OCI-LY1 (cell line): ENCODE measurements around the gene COL25A1.
"Not testable (repeated sequence)": the region's sequence is repeated elsewhere in the genome, so short reads cannot be mapped to it uniquely, and the experiment has no call there.

Experiments
- H2AFZ ChIP-seq: fragments of 200-600 bp; sonication (generic), shearing (Covaris generic); 2 replicates; pipeline ENCODE4 v1.6.0; 2014; ENCODE audit warnings: antibody characterized with exemption, mild to moderate bottlenecking, low read length
- H3F3A ChIP-seq: fragments of 200-600 bp; sonication (generic), shearing (Covaris generic); 2 replicates; pipeline ENCODE4 v1.6.0; 2014; ENCODE audit warnings: mild to moderate bottlenecking, antibody characterized with exemption, low read length, moderate library complexity; ENCODE audit not compliant: insufficient read depth
- H3K27ac ChIP-seq: fragments of 200-600 bp; sonication (generic); 2 replicates; pipeline ENCODE4 v1.5.1; 2014; ENCODE audit warnings: low read length, mixed run types, mild to moderate bottlenecking, low read depth; ENCODE audit not compliant: poor library complexity, severe bottlenecking
- H3K27me3 ChIP-seq: fragments of 200-600 bp; sonication (generic); 2 replicates; pipeline ENCODE4 v1.6.0; 2014; ENCODE audit warnings: antibody characterized with exemption, mild to moderate bottlenecking, low read length, moderate library complexity; ENCODE audit not compliant: insufficient read depth
- H3K36me3 ChIP-seq: fragments of 200-600 bp; sonication (generic); 2 replicates; pipeline ENCODE4 v1.6.1; 2014; ENCODE audit warnings: mild to moderate bottlenecking, antibody characterized with exemption, low read length, moderate library complexity, mixed read lengths; ENCODE audit not compliant: insufficient read depth
- H3K4me1 ChIP-seq: fragments of 200-600 bp; sonication (generic); 2 replicates; pipeline ENCODE4 v1.5.1; 2014; ENCODE audit warnings: mild to moderate bottlenecking, low read length, moderate library complexity; ENCODE audit not compliant: insufficient read depth, severe bottlenecking
- H3K4me2 ChIP-seq: fragments of 200-600 bp; sonication (generic), shearing (Covaris generic); 2 replicates; pipeline ENCODE4 v1.6.1; 2014; ENCODE audit warnings: low read length
- H3K4me3 ChIP-seq: fragments of 200-600 bp; sonication (generic); 2 replicates; pipeline ENCODE4 v1.5.1; 2014; ENCODE audit warnings: low read length, low read depth, mild to moderate bottlenecking, mixed read lengths; ENCODE audit not compliant: poor library complexity, severe bottlenecking
- H3K79me2 ChIP-seq: fragments of 200-600 bp; shearing (Covaris generic); 2 replicates; pipeline ENCODE4 v1.6.1; 2016; ENCODE audit warnings: mixed run types, low read length, mixed read lengths; ENCODE audit not compliant: insufficient read depth
- H3K9ac ChIP-seq: fragments of 200-600 bp; sonication (generic), shearing (Covaris generic); 2 replicates; pipeline ENCODE4 v1.6.1; 2014; ENCODE audit warnings: mild to moderate bottlenecking, low read length, mixed read lengths
- H3K9me2 ChIP-seq: fragments of 200-600 bp; sonication (generic), shearing (Covaris generic); 2 replicates; pipeline ENCODE4 v1.6.1; 2014; ENCODE audit warnings: low read depth, mild to moderate bottlenecking, low read length, mixed read lengths
- H3K9me3 ChIP-seq: fragments of 200-600 bp; shearing (Covaris generic); 2 replicates; pipeline ENCODE4 v1.6.1; 2014; ENCODE audit warnings: low read length, mixed read lengths
- H4K20me1 ChIP-seq: fragments of 200-600 bp; sonication (generic), shearing (Covaris generic); 2 replicates; pipeline ENCODE4 v1.6.0; 2016; ENCODE audit warnings: mild to moderate bottlenecking, low read length; ENCODE audit not compliant: insufficient read depth
- CTCF ChIP-seq: fragments of 200-600 bp; sonication (generic), shearing (Covaris generic); IDR thresholded peaks from 2 replicates; pipeline ENCODE4 v1.5.1; 2017; ENCODE audit warnings: mild to moderate bottlenecking, antibody characterized with exemption, low read length, moderate library complexity, mixed read lengths
- EZH2 ChIP-seq: fragments of 200-600 bp; sonication (generic), shearing (Covaris generic); IDR thresholded peaks from 2 replicates; pipeline ENCODE4 v1.8.0; 2017; ENCODE audit warnings: borderline replicate concordance, mixed run types, mild to moderate bottlenecking, antibody characterized with exemption, low read length, moderate library complexity, mixed read lengths

COL25A1 gene

DNA sequence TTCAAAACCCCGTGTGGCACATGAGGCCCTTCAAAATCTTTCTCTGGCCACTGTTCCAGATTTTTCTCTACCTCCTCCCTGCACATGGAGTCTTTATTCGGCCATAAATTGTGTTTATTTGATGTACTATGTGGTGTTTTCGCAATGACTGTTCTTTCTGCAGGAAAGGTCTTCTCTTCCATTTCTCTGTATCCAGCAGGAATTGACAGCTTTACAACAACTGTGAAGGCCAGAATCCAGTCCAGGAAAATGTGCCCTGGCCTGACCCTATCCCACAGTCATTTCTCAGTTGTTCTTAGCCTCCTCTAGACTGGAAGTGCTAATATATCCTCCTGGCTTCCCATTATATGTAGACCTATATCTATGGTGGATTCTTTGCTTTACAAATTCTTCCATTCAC is 191.4 kb downstream of the COL25A1 start:
- no peak overlapping the region for H3K4me3 ChIP-seq
- H3F3A ChIP-seq, result no peaks in the 10 kb centered on the region
- no peak overlapping the region for H3K4me2 ChIP-seq
- H3K9me3 ChIP-seq, result no peaks in the 10 kb centered on the region
- no peaks in the 10 kb centered on the region for H4K20me1 ChIP-seq
- H3K27ac ChIP-seq, result no peak overlapping the region
- no peaks in the 10 kb centered on the region for H3K27me3 ChIP-seq
- no peak overlapping the region for H3K9ac ChIP-seq
- no peaks in the 10 kb centered on the region for H3K4me1 ChIP-seq
- H3K9me2 ChIP-seq, result no peaks in the 10 kb centered on the region
- H2AFZ ChIP-seq, result no peak overlapping the region
- H3K36me3 ChIP-seq, result no peaks in the 10 kb centered on the region
- TF ChIP-seq CTCF (no peak), EZH2 (no peak)
- H3K79me2 ChIP-seq, result no peaks in the 10 kb centered on the region

DNA sequence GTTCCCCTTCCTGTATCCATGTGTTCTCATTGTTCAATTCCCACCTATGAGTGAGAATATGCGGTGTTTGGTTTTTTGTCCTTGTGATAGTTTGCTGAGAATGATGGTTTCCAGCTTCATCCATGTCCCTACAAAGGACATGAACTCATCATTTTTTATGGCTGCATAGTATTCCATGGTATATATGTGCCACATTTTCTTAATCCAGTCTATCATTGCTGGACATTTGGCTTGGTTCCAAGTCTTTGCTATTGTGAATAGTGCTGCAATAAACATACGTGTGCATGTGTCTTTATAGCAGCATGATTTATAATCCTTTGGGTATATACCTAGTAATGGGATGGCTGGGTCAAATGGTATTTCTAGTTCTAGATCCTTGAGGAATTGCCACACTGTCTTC is 194.2 kb downstream of the COL25A1 start:
- not testable (repeated sequence) for H3K9me2 ChIP-seq, H3K36me3 ChIP-seq, H3F3A ChIP-seq, H2AFZ ChIP-seq, H3K9me3 ChIP-seq, H3K4me2 ChIP-seq, H3K27me3 ChIP-seq, H3K9ac ChIP-seq, H3K27ac ChIP-seq, H3K4me3 ChIP-seq, H4K20me1 ChIP-seq, H3K79me2 ChIP-seq, H3K4me1 ChIP-seq

- TF ChIP-seq EZH2, result no peak
- no peak for TF ChIP-seq CTCF
- no peaks in the 10 kb centered on the region for H3K9me3 ChIP-seq
- no peak overlapping the region for H3K27ac ChIP-seq
- H3K36me3 ChIP-seq, result no peaks in the 10 kb centered on the region
- H3K9ac ChIP-seq, result no peak overlapping the region
- no peaks in the 10 kb centered on the region for H3K79me2 ChIP-seq
- no peaks in the 10 kb centered on the region for H4K20me1 ChIP-seq
- no peaks in the 10 kb centered on the region for H3K4me1 ChIP-seq
- H3F3A ChIP-seq, result no peaks in the 10 kb centered on the region
- no peak overlapping the region for H3K4me3 ChIP-seq
- H2AFZ ChIP-seq, result no peak overlapping the region
- H3K27me3 ChIP-seq, result no peaks in the 10 kb centered on the region
- no peaks in the 10 kb centered on the region for H3K9me2 ChIP-seq
- no peak overlapping the region for H3K4me2 ChIP-seq
Observed at GRCh38 chr4:109094056-109094455, 208.4 kb downstream of the COL25A1 start.

- no peaks in the 10 kb centered on the region for H3K4me1 ChIP-seq
- no peak overlapping the region for H2AFZ ChIP-seq
- H3K9me2 ChIP-seq, result no peaks in the 10 kb centered on the region
- H3K4me2 ChIP-seq, result no peak overlapping the region
- H3K27me3 ChIP-seq, result no peaks in the 10 kb centered on the region
- H4K20me1 ChIP-seq, result no peaks in the 10 kb centered on the region
- H3K4me3 ChIP-seq, result no peak overlapping the region
- H3K9ac ChIP-seq, result no peak overlapping the region
- H3F3A ChIP-seq, result no peaks in the 10 kb centered on the region
- H3K36me3 ChIP-seq, result no peaks in the 10 kb centered on the region
- H3K9me3 ChIP-seq, result no peaks in the 10 kb centered on the region
- H3K27ac ChIP-seq, result no peak overlapping the region
- no peak for TF ChIP-seq EZH2
- no peak for TF ChIP-seq CTCF
- no peaks in the 10 kb centered on the region for H3K79me2 ChIP-seq
Observed at GRCh38 chr4:109091727-109092409, 210.6 kb downstream of the COL25A1 start.
